Measurements from ENCODE around the gene CREBBP.

Gene CREBBP

DNA sequence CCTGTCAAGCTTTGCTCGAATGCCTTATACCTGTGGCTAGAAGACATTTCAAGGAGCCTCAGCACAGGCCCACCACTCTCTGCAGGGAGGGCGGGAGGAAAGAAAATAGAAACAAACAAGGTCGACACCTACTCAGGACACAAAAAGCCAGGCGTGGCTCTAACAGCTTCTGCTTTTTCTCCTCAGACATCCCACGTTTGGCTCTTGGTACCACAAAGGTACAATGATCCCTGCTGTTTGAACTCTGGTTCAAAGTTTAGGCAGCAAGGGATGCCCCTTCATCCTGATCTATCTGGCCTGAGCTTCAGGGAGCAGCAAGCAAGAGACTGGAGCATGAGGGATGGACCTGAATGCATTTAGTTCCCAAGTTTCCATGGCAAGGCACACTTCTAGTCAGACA, 57.1 kb downstream of the CREBBP start:
- DNase-seq, result no peak

DNA sequence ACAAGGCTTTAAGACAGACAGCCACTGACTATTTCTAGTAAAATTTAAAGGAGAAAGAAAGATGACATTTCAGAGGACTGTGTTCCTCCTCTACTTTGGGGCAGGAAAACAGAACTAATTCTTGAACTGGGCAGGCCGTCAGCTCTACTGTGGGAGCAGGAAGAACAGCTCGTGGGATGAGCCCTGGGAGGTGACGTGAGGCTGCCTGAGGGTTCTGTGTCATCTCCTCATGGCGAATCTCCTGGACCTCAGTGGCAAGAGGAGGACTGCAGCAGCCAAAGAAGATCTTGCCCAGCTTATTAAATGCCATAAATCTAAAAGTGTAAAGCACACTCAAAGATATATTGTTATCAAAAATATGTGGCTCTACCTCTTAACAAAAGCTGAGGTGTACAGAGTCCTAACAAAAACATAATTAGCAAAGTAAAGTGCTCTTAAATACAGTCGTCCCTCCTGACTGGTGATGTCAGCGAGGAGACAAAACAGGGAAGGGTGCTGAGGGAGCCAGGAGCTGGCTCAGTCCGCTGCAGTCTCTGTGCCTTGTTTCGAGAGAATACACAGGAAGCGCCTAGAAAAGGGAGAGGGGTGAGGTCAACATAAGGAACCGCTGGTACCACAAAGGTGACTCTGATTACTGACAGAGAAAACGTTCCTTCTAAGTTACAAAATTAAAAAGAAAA, 58.0 kb downstream of the CREBBP start:
- DNase-seq, result peak; percentile 53

DNA sequence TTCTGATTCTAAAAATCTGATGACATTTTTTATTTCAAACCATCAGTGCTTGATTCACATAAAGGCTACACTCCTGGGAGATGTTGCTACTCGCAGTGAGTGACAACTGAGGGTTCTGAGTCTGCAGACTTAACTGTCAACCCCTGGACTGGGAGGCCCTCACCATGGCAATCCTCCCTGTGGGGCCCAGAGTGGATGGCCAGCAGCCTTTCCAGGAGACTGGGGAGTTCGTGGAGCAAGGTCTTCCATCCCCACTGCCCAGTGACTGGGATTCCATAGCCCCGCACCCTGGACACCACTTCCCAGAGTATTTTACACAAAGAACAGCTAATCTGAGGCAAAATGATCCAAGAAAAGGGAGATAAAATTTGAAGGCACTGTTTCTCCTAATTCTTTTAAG, 59.3 kb downstream of the CREBBP start:
- no peak for DNase-seq

DNA sequence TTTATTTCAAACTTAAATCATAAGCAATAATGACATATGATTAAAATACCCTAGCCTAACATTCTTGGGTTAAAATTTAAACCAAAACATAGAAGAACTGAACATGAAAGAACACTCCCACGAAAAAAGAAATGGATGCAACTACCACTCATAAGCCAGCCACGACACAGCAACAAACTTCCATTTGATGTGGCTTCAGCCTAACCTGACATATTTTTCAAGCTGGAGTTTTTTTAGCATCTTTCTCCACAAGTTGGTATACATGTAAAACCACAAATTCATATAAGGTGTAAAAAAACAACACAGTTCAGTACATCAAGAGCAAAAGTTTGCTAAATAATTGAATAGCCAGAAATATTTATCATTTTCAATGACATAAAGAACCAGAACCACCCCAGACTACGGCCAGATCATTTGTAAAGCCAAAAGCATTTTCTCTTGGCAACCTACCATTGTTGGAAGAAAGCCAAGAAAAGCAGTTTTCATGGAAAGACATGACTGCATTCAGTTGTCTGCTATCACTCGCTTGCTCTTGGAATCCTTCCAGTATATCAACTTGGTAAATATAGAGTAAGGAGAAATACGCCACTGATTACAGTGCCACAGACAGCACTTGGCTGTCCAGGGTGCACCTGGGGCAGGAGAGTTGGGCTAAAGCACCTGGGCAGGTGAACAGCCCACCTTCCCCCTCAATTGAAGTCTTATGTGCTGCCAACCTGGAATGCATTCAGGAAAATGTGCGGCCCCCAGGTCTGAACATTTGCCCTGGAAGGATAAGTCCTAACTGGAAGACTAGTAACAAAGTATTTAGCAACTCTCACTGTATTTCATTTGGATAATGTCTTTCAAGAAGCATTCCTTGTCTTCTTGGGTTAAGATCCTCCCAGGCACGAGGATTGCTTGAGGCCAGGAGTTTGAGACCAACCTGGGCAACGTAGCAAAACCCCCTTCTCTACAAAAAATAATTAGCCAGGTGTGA, 60.5 kb downstream of the CREBBP start:
- DNase-seq, result peak; percentile 94

DNA sequence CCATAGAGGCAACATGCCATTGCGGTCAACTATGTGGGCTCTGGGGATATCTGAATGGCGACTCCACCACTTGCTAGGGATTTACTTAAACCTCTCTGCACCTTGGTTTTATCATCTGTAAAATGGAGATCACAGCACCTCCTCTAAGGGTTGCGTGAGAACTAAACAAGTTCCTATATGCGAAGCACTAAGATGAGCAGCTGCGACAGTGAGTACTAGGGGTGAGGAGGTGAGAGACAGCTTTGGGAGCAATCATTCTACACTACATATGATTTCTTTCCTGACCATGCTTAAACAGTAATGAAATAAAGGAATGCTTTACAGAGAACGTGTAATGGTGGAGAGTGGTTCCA, 61.4 kb downstream of the CREBBP start:
- no peak for DNase-seq

DNA sequence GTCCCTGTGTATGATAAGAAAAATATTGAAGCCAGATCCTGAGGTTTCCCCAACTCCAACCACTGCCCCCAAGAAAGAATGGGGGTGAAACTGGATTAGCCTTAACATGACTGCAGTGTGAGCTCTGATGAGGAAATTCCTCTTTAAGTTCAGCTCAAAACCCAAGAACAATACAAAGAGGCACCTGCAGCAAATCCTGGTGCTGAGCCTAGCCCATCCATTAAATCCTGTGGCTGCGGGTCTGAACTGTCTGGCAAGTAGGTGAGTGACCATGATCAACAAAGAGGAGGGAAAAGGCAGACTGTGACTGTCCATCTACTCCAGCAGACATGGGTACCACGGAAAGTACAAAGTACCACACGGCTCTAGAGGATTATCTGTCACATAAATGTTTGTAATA, 64.2 kb downstream of the CREBBP start:
- no peak for DNase-seq

DNA sequence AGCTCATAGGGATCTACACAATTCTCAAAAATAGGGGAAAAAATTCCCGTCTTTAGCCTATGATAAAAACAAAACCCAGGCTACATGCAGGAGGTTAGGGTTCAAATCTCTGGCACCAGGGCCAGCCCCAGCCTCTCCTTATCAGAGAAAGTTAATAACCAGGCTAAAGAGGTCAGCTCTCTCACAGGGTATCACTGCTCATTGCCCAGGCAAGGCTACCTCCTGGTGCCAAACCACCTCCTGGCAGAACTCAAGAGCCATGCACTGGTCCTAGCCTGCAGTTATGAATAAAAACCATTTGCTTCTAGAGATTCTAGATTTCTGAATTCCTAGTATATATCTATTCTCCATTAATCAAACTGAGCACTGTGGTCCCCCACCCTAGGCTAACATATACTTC, 65.8 kb downstream of the CREBBP start:
- DNase-seq, result no peak

DNA sequence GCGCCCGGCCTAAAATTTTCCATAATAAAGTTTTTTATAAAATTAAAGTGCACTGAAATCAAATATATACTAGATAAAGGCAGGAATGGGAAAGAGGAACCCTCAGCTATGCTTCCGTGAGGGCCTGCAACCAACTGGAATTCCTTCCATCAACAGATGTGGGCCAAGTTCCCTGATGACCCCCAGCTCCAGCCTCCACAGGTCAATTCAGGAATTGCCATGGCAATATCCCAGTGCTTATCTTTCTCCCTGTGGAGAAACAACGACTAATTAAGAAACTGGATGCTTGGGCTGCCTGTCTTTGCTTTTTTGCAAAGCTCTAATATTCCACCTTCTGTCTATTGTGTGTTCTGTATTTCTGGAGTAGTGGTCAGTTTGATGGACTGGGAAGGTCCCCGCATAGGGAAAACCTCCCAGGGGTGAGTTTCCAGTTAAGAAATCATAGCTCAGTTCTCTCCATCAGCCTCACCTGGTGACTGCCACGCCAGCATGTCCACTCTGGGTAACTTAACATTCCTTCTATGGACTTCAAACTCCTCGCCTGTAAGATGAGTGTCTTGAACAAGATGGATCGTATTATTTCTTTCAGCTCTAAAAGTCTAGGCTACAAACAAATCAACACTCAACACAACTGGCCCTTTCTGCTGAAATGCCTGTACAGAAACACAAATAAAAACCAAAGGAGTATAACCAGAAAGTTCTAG, 67.9 kb downstream of the CREBBP start:
- no peak for DNase-seq

DNA sequence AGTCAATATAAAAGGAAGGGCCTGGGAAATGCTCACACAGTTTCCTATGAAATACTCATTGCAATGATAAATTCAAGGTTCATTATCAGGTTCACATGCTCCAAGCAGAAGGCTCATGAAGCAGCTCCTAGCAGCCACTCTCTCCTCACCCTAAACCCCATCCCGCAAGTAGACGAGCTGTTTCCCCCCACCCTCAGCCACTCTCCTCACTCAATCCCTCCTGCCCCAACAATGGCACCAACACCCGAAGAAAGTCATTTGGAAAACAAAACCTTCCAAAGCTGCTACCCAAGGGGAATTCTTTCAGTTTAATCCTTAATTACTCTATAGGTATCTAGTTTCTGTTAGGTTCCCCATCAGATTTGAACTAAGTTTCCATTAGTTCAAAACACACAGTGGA, 69.7 kb downstream of the CREBBP start:
- no peak for DNase-seq

DNA sequence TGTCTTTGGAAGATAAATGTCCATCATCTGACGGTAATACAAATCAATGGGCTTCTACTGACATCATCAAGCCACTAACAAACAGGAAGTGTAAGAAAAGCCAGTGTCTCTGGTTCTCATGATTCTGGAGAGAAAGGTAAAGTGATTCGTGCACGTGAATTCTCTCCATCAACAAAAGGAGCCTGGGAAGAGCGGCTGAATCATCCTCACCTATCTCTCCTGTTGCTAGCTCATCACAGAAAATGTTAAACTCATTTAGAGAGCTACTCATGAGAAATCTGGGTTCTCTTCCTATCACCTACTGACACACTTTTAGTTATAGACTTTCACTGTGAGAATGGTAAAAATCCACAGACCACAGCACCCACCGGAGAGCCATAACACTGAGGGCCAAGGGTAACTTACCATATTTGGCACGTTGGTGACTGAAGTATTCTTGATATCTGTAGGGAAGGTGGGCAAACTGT, 70.3 kb downstream of the CREBBP start:
- DNase-seq, result no peak

DNA sequence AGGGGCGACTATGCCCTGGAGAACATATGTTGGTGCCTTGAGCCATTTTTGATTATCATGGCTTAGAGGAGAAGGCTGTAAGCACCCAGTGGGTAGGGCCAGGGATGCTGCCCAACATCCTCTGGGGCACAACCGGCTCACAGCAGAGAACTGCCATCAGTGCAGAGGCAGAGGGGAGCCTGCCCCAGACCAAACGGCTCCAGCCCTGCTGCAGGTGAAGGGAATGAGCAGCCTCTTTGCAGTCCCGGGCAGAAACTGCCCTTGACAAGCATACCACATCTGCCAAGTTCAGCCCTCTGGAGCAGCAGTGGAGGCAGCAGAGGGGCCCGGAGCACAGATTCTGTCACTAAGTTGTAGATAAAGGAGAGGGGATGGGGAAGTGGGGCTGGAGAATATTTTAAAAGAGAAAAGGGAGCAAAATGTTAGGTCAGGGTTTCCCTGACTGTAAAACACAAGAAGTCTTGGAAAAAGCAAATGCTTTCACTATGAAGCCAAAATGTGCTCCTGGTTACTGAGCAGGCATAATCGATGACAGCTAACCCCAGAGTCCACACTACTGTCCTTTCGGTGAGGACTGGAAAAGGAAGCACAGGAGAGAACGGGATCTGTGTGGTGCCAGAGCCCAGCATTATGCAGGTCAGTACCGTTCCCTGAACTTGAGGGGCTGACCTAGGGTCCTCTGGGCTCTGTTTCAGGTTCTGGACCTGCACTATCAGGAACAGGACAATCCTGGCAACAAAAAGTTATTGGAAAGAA, 72.0 kb downstream of the CREBBP start:
- no peak for DNase-seq

DNA sequence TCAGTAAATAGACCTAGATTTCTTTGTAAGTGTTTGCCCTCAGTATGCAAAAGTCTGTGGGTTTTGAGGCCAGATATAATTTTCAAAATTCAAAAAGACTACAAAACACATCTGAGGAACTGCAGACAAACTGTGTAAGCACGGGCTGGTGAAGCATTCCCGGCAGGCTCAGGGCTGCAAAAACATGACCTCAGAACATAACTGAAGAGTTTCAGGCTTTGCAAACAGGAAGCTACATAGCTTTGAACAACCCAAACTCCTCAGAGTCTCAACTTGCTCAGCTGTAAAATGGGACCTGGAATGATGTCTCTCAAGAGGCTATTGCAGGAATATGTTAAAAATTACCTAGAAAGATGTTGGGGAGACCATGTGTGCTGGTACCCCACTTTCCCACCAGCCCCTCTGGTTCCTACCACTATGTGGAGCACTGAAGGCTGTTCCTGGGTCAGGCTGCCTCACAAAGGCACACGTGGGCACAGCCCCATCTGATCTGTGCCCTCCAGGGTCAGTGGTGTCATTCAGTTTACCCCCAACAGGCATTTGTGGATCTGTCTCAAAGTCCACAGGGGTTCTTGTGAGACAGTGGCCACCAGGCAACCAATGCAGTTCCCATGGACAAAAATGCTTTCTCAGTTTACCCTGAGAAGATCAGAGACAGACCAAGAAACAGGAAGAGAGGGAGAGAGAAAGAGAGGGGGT, 72.9 kb downstream of the CREBBP start:
- DNase-seq, result no peak

DNA sequence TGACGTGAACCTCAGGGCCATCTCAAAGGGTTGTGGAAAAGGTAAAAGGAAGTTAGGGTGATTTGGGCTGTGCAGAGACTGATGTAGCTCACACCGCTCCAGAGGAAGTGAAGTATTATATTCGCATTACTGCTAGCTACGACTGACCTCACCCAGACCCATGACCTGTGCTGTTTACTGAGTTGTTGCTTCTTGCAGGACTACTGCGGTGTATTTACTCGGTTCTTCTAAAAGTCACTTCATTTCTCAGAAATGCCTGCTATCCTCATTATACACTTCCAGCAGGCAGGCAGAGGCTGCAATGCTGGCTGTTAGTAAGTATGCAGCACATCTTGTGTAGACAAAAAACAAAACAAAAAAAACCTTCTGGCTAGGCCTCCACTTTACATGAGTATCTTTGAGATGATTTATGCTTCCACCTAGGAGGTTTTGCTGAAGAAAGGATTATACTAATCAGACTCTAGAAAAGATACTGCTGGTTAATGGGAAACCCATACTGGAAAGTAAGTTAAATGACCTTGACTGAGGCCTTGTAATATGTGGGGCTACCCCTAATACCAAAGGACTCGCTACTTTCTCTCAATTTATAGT, 76.0 kb downstream of the CREBBP start:
- DNase-seq, result no peak

DNA sequence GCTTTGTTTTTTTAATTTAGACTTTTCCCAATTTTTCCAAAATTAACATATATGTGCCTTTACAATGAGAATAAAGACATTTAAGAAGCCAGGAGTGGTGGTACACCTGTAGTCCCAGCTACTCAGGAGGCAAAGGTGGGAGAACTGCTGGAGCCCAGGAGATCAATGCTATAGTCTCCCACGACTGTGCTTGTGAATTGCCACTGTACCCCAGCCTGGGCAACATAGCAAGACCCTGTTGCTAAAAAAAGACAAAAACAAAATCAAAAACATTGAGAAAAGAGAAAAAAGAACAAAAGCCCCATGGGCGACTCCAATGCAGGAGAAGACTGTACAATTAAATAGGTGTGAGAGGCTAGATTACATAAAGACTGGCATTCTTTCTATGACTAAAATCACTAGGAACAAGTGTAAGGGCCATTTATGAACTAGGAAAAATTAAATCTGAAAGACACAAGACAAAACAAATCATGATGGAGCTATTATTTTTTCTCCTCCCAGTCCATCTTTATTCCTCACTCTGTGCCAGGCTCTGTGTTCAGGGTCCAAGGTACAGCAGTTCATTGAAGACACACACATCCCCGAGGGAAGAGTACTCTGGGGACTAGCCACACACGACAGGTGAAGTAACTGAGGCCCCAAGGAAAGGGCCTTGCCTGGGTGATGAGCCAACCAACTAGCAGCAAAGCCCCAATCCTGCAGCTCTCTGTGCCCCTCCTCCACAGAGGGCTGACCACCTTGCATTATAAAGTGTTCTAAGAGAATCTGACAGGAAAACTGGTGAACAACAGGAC, 79.8 kb downstream of the CREBBP start:
- no peak for DNase-seq

DNA sequence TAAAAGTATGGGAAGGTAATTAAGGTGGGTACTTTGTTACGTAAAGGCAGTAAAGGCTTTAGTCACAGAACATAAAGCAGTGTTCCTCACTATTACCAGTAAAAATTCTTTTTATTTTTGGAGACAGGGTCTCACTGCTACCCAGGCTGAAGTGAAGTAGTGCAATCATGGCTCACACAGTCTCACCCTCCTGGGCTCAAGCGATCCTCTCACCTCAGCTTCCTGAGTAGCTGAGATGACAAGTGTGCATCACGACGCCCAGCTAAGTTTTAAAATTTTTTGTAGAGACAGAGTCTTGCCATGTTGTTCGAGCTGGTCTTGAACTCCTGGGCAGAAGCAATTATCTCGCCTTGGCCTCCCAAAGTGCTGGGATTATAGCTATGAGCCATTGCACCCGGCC, 80.5 kb downstream of the CREBBP start:
- DNase-seq, result no peak

DNA sequence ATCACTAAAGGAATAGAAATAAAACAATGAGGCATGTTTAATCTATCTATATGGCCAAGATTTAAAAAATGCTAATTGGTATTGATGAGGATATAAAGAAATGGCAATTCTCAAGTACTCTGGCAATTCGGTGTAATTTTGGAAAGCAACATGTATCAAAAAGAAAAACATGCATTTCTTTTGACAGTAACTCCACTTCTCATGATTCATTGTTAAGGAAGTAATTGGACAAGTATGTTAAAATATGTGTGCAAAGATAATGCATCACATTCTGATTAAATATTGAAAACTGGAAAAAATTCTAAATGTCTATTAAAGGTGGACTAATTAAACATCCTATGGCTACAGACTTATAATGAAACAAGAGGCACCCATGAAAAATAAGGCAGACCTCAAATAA, 81.2 kb downstream of the CREBBP start:
- no peak for DNase-seq

DNA sequence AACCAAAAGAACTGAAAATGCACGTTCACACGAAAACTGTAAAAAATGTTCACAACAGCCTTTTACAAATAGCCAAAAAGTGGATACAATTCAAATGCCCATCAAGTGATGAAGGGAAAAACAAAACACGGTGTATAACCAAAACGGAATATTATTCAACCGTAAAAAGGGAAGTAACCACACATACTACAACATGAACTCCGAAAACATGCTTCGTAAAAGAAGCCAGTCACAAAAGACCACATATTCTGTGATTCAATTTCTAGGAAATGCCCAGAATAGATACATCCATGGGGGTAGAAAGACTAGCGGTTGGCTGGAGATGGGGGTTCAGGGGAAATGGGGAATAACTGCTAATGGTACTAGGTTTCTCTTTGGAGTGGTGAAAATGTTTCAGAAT, 81.7 kb downstream of the CREBBP start:
- DNase-seq, result no peak

DNA sequence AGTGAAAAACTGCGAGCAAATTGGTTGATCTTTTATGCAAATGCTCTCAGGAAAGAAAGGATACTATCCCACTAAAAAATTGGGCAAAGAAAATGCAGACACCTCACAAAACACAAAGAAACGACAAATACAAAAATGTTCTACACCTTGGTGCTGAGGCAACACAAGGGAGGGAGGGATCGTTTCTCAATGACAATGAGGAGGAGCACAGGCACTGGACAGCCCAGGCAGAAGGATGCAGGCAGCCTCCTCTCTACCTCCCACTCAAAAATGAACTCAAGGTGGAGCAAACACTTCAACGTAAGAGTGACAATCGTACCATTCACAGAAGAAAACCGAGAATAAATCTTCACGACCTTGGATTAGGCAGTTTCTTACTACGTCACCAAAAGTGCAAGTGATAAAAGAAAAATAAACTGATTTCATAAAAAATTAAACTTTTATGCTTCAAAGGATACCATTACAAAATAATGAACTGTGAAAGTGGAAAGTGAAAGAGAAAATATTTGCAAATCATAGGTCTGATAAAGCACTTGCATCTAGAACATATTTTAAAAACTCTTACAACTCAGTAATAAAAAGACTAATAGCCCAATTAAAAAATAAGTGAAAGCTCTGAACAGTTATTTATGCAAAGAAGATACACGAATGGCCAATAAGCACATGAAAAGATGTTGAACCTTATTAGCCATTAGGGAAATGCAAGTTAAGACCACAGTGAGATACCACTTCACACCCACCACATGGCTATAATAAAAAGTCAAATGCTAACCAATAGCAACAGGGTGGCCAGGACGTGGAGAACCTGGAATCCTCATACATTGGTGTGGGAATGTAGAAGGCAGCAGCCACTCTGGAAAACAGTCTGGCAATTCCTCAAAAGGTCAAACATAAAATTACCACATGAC, 82.4 kb downstream of the CREBBP start:
- DNase-seq, result no peak

DNA sequence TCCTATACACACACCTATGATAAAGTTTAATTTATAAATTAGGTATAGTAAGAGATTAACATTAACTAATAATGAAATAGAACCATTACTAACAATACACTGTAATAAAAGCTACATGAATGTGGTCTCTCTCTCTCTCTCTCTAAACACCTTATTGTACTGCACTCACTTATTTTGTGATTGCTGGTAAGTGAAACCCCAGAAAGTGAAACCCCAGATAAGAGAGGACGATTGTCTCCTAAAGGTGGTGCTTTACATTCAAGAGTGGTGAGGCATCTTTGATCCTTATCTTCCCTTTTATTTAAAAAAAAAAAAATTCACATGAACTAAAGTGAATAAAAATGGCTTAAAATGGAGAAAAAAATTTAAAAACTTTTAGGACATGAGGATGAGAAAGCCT, 83.0 kb downstream of the CREBBP start:
- no peak for DNase-seq

DNA sequence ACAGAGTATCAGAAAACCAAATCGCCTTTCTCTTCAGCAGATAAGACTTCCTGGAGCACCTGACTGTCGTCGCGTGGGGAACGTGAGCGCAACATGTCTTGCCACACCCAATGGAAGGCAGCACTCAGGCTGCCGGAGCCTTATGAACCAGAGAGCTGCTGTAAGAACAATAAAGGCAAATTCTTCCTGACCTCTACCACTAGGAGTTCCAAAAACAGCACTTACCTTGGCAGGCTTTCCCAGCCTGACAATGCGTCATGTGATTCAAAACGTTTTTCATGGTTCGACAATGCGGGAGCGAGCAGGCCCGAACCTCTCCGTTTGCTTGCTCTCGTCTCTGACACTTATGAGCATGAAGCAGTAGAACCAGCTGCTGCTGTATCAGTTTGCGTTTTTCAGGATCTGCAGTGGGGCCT, 87.3 kb downstream of the CREBBP start:
- DNase-seq, result no peak

Measured in NCI-H2029 (cell line).